ENCODE data around the gene ABCA7.

ABCA7 gene

GRCh38 chr19:995051-995827, 44.7 kb upstream of the ABCA7 start:
- H3K9me3 ChIP-seq (ENCODE audit: control insufficient read depth, low read length) = no peaks in the 10 kb centered on the region
- H3K4me3 ChIP-seq (ENCODE audit: low read length) = no peak overlapping the region
- no peak overlapping the region for H3K9ac ChIP-seq (ENCODE audit: low read length)
- H3K4me1 ChIP-seq (ENCODE audit: control insufficient read depth, insufficient read depth, low read length) = peaks cover 8% of the 10 kb centered on the region
- H3K27me3 ChIP-seq (ENCODE audit: control insufficient read depth, insufficient read depth, low read length) = peaks cover 50% of the 10 kb centered on the region
- no peaks in the 10 kb centered on the region for H3K36me3 ChIP-seq (ENCODE audit: control insufficient read depth, insufficient read depth, low read length)

- peaks cover 57% of the 10 kb centered on the region for H3K27me3 ChIP-seq (ENCODE audit: control insufficient read depth, insufficient read depth, low read length)
- H3K9me3 ChIP-seq (ENCODE audit: control insufficient read depth, low read length) = no peaks in the 10 kb centered on the region
- no peak overlapping the region for H3K9ac ChIP-seq (ENCODE audit: low read length)
- H3K4me1 ChIP-seq (ENCODE audit: control insufficient read depth, insufficient read depth, low read length) = peaks cover 12% of the 10 kb centered on the region
- no peak overlapping the region for H3K4me3 ChIP-seq (ENCODE audit: low read length)
- H3K36me3 ChIP-seq (ENCODE audit: control insufficient read depth, insufficient read depth, low read length) = no peaks in the 10 kb centered on the region
Observed at GRCh38 chr19:996051-996838, 43.7 kb upstream of the ABCA7 start.

GRCh38 chr19:998064-998463, 41.8 kb upstream of the ABCA7 start:
- Histone ChIP-seq H3K27me3 (ENCODE audit: control insufficient read depth, insufficient read depth, low read length) (peaks cover 71% of the 10 kb centered on the region), H3K4me3 (ENCODE audit: low read length) (no peak overlapping the region), H3K9me3 (ENCODE audit: control insufficient read depth, low read length) (no peaks in the 10 kb centered on the region), H3K4me1 (ENCODE audit: control insufficient read depth, insufficient read depth, low read length) (peaks cover 16% of the 10 kb centered on the region), H3K36me3 (ENCODE audit: control insufficient read depth, insufficient read depth, low read length) (no peaks in the 10 kb centered on the region), H3K9ac (ENCODE audit: low read length) (no peak overlapping the region)

DNA sequence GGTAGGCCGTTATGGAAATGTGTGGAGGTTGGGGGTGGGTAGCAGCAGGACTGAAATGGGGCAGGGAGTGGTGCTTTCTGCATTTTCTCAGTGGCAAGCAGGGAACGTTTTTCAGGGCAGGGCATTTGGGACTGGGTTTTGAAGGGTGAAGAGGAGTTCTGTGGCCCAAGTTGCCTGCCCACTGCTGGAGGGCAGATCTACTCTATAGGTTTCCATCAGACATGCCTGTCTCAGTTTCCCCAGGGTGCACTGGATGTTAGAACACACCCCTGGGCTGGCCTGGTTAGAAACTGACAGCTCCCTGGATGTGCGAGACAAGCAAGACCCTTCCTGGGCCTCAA, 40.6 kb upstream of the ABCA7 start:
- no peaks in the 10 kb centered on the region for H3K36me3 ChIP-seq (ENCODE audit: control insufficient read depth, insufficient read depth, low read length)
- no peaks in the 10 kb centered on the region for H3K9me3 ChIP-seq (ENCODE audit: control insufficient read depth, low read length)
- H3K9ac ChIP-seq (ENCODE audit: low read length) = no peak overlapping the region
- peaks cover 16% of the 10 kb centered on the region for H3K4me1 ChIP-seq (ENCODE audit: control insufficient read depth, insufficient read depth, low read length)
- no peak overlapping the region for H3K4me3 ChIP-seq (ENCODE audit: low read length)
- peaks cover 75% of the 10 kb centered on the region for H3K27me3 ChIP-seq (ENCODE audit: control insufficient read depth, insufficient read depth, low read length)

DNA sequence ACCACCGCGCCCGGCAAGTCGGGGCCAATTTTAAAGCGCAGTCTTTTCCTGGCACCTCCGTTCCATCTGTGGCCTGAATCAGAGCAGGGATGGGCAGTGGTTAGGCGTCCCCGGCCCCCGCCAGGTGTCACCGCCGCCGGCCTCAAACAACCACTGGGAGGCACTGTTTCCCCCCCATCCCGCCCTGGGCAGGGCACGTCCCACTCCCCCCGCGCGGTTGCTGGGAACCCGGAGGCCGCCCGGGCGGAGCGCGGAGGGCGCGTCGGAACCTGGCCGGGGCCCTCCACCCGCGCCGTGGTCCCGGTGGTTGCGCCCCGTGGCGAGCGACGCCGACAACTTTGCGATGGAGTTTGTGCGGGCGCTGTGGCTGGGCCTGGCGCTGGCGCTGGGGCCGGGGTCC, 39.8 kb upstream of the ABCA7 start, which contains the start of gene GRIN3B:
Gene GRIN3B (plus strand): TSS at position 325 of the 400 bp plus-strand sequence. CDS start 19 bp downstream, at position 344.
- Histone ChIP-seq H3K4me1 (ENCODE audit: control insufficient read depth, insufficient read depth, low read length) (peaks cover 16% of the 10 kb centered on the region), H3K4me3 (ENCODE audit: low read length) (no peak within 1 kb of the TSS), H3K27me3 (ENCODE audit: control insufficient read depth, insufficient read depth, low read length) (peaks cover 76% of the 10 kb centered on the region), H3K36me3 (ENCODE audit: control insufficient read depth, insufficient read depth, low read length) (no peaks in the 10 kb centered on the region), H3K9ac (ENCODE audit: low read length) (no peak within 1 kb of the TSS), H3K9me3 (ENCODE audit: control insufficient read depth, low read length) (no peaks in the 10 kb centered on the region)

DNA sequence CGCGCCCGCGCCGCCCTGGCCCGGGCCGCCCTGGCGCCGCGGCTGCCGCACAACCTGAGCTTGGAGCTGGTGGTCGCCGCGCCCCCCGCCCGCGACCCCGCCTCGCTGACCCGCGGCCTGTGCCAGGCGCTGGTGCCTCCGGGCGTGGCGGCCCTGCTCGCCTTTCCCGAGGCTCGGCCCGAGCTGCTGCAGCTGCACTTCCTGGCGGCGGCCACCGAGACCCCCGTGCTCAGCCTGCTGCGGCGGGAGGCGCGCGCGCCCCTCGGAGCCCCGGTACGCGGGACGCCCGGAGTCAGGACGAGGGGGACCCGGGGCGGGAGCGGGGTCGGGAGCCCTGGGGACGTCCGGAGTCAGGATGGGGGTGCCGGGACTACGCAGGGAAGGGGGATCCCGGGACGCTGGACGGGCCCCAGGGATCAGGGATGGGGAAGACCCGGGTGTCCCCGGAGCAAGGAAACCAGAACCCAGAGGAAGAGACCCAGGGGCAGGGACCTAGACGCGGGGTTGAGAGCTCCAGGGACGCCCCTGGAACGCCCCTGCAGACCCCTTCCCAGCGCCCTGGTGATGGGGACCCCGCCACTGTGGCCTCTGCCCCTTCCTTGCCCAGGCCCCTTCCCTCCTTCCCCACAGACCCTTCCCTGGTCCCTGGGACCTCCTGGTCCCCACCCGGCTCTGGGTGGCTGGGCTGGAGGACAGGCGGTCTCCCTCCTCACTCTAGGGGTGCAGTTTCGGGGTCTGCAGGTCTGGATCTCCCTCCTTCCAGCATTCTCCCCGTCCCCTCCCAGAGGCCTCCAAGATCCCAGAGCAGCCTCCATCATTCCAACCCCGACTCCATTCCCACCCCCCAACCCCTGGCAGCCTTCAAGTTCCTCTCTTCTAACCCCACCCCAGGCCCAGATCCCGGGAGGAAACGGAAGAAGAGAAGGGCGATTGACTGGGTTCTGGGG, 39.0 kb upstream of the ABCA7 start:
- Histone ChIP-seq H3K36me3 (ENCODE audit: control insufficient read depth, insufficient read depth, low read length) (no peaks in the 10 kb centered on the region), H3K4me1 (ENCODE audit: control insufficient read depth, insufficient read depth, low read length) (peaks cover 15% of the 10 kb centered on the region), H3K9me3 (ENCODE audit: control insufficient read depth, low read length) (no peaks in the 10 kb centered on the region), H3K9ac (ENCODE audit: low read length) (no peak overlapping the region), H3K27me3 (ENCODE audit: control insufficient read depth, insufficient read depth, low read length) (peaks cover 68% of the 10 kb centered on the region), H3K4me3 (ENCODE audit: low read length) (no peak overlapping the region)

DNA sequence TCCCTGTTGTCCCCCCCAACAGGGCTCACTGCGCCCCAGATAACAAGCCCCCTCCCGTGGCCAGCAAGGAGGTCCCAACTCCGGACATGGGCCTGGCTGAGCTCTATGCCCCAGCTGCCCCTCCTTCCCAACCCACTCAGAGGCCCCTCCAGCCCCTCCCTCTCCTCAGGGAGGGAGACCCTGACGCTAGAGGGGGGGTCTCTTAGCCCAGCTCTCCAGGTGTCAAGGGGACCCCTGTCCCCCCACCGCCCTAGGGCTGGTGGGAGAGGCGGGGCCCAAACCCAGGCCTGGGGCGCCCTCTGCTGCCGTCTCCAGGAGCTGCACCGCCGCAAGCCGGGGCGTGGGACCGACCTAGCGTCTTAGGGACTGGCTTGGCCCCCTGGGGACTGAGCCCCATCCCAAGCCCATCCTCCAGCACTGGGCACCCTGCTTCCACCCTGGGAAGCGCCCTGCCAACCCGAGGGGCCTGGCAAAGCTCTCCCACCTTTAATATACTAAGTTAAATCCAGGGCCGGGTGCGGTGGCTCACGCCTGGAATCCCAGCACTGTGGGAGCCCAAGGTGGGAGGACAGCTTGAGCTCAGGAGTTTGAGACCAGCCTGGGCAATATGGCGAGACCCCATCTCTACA, 38.3 kb upstream of the ABCA7 start:
- Histone ChIP-seq H3K36me3 (ENCODE audit: control insufficient read depth, insufficient read depth, low read length) (no peaks in the 10 kb centered on the region), H3K4me3 (ENCODE audit: low read length) (no peak overlapping the region), H3K9me3 (ENCODE audit: control insufficient read depth, low read length) (no peaks in the 10 kb centered on the region), H3K4me1 (ENCODE audit: control insufficient read depth, insufficient read depth, low read length) (peaks cover 8% of the 10 kb centered on the region), H3K9ac (ENCODE audit: low read length) (no peak overlapping the region), H3K27me3 (ENCODE audit: control insufficient read depth, insufficient read depth, low read length) (peaks cover 60% of the 10 kb centered on the region)

DNA sequence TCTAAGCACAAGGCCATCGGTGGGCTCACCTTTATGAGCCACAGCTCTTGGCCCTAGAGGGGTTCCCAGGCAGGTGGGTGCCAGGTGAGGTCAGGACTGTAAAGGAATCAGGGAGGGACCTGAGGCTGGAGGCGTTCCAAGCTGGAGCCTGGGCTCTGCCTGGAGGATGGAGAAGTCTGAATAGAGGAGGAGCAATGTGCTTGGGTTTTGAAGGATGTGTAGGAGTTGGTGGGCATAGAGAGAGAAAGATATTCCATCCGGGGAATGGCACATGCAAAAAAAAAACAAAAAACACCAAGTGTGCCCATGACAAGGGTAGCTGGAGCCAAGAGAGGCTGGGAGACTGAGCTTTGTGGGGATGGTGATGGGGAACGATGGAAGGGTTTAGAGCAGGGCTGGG, 37.3 kb upstream of the ABCA7 start:
- Histone ChIP-seq H3K27me3 (ENCODE audit: control insufficient read depth, insufficient read depth, low read length) (peaks cover 51% of the 10 kb centered on the region), H3K4me3 (ENCODE audit: low read length) (no peak overlapping the region)

DNA sequence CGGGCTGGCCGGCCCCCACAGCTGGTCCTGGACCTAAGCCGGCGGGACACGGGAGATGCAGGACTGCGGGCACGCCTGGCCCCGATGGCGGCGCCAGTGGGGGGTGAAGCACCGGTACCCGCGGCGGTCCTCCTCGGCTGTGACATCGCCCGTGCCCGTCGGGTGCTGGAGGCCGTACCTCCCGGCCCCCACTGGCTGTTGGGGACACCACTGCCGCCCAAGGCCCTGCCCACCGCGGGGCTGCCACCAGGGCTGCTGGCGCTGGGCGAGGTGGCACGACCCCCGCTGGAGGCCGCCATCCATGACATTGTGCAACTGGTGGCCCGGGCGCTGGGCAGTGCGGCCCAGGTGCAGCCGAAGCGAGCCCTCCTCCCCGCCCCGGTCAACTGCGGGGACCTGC, 36.6 kb upstream of the ABCA7 start:
- Histone ChIP-seq H3K36me3 (ENCODE audit: control insufficient read depth, insufficient read depth, low read length) (no peaks in the 10 kb centered on the region), H3K27me3 (ENCODE audit: control insufficient read depth, insufficient read depth, low read length) (peaks cover 44% of the 10 kb centered on the region), H3K9ac (ENCODE audit: low read length) (no peak overlapping the region), H3K9me3 (ENCODE audit: control insufficient read depth, low read length) (no peaks in the 10 kb centered on the region), H3K4me1 (ENCODE audit: control insufficient read depth, insufficient read depth, low read length) (peaks cover 8% of the 10 kb centered on the region), H3K4me3 (ENCODE audit: low read length) (no peak overlapping the region)

More for the DNA sequence above, 37.3 kb upstream of the ABCA7 start:
- Histone ChIP-seq H3K4me1 (ENCODE audit: control insufficient read depth, insufficient read depth, low read length) (peaks cover 8% of the 10 kb centered on the region), H3K9ac (ENCODE audit: low read length) (no peak overlapping the region), H3K36me3 (ENCODE audit: control insufficient read depth, insufficient read depth, low read length) (no peaks in the 10 kb centered on the region), H3K9me3 (ENCODE audit: control insufficient read depth, low read length) (no peaks in the 10 kb centered on the region)

GRCh38 chr19:1004204-1004802, 35.6 kb upstream of the ABCA7 start:
- Histone ChIP-seq H3K4me1 (ENCODE audit: control insufficient read depth, insufficient read depth, low read length) (peaks cover 8% of the 10 kb centered on the region), H3K27me3 (ENCODE audit: control insufficient read depth, insufficient read depth, low read length) (peaks cover 33% of the 10 kb centered on the region), H3K9ac (ENCODE audit: low read length) (no peak overlapping the region), H3K9me3 (ENCODE audit: control insufficient read depth, low read length) (no peaks in the 10 kb centered on the region), H3K36me3 (ENCODE audit: control insufficient read depth, insufficient read depth, low read length) (no peaks in the 10 kb centered on the region), H3K4me3 (ENCODE audit: low read length) (no peak overlapping the region)

All from mucosa of stomach (tissue), 1 donor.